H1 (cell line): Measurements from ENCODE around the gene INAFM1. TPM values are rescaled to one million over a fixed set of nuclear protein-coding genes. Genes with fewer than 3 reads are reported as not detected.
A peak's percentile ranks its signal among the peaks of the same experiment; 100 is the strongest.

ENCODE experiments used
- ATF2 ChIP-seq: IDR thresholded peaks from 2 replicates; pipeline ENCODE4 v1.6.1; 2012; ENCODE audit warnings: low read length, inconsistent platforms
- CBX5 ChIP-seq: fragments of 300-800, 300-1000 bp; sonication (generic); IDR thresholded peaks from 2 replicates; pipeline ENCODE4 v1.7.1; 2016; ENCODE audit warnings: antibody characterized with exemption, low read length, low read depth
- CHD7 ChIP-seq: fragments of 300-600 bp; sonication (generic); IDR thresholded peaks from 2 replicates; pipeline ENCODE4 v1.7.1; 2012; ENCODE audit warnings: low read length, moderate library complexity, mild to moderate bottlenecking, inconsistent platforms; ENCODE audit not compliant: insufficient replicate concordance
- CREB1 ChIP-seq: IDR thresholded peaks from 2 replicates; pipeline ENCODE4 v1.6.1; 2012; ENCODE audit warnings: inconsistent platforms
- KDM1A ChIP-seq: fragments of 200-600, 300-600 bp; sonication (generic); IDR thresholded peaks from 2 replicates; pipeline ENCODE4 v1.7.1; 2016; ENCODE audit warnings: mild to moderate bottlenecking, low read length, borderline replicate concordance
- RAD21 ChIP-seq, 2 experiments: IDR thresholded peaks in 1 of 2; conservative IDR thresholded peaks in 1 of 2; 2 replicates each; pipeline ENCODE4 v1.6.1; 2011; ENCODE audit warnings: low read depth in 2 of 2, low read length in 2 of 2, improper control_type of control experiment in 1 of 2, inconsistent platforms in 1 of 2, mild to moderate bottlenecking in 1 of 2, moderate library complexity in 1 of 2
- SIRT6 ChIP-seq: IDR thresholded peaks from one replicate; pipeline ENCODE4 v1.7.1; 2012; ENCODE audit warnings: low read length, inconsistent platforms
- TAF7 ChIP-seq: optimal IDR thresholded peaks from 2 replicates; pipeline ENCODE3; 2011; ENCODE audit warnings: low read depth, mild to moderate bottlenecking, inconsistent platforms, low read length, moderate library complexity, borderline replicate concordance
- polyA plus RNA-seq, 7 experiments: library from polyadenylated mRNA; depleted of rRNA in 3 of 7; stranded (reverse) in 5 of 7; unstranded in 2 of 7; fragments of >200 nt in 5 of 7; fragments of 200-250 nt in 2 of 7; gene quantifications; 1 replicate in 5 of 7; 2 replicates in 1 of 7; 4 replicates in 1 of 7; pipeline versions ENCODE4 v1.2.1 to v1.2.3, GENCODE V29; 2011 to 2013; ENCODE audit warnings: missing spikeins in 2 of 7, mixed read lengths in 2 of 7
- total RNA-seq: library from RNA; stranded (reverse); fragmentation: NEBNext Ultra II Directional; extraction: Animal tissue kit (Norgen Biotek cat#: 25700); gene quantifications from 2 replicates; pipeline ENCODE4 v1.2.1, GENCODE V29; 2021

INAFM1 gene
- total and polyA plus RNA-seq, 2 of the 8 experiments (the other 6 are each of a cell fraction or from before 2014, with no cell fraction given) = 2.6 to 3.4 TPM

GRCh38 chr19:47280183-47280797, 5.6 kb downstream of the INAFM1 start (continued):
- TF ChIP-seq CHD7 = no peak
- no peak for TF ChIP-seq CBX5
- peak; percentile 92; the same call in 1 of the 2 replicates for TF ChIP-seq KDM1A
- 0 out of 2 replicates have a peak, but pooled peaks have one; percentile 32 for TF ChIP-seq ATF2
- TF ChIP-seq SIRT6 = no peak
- TF ChIP-seq RAD21 (IDR thresholded peaks at IDR 0.05 in 1 of 2, conservative IDR thresholded peaks at IDR 0.05 in 1 of 2; ENCODE audit: low read depth in 2 of 2, low read length in 2 of 2) = peak; percentile 30 to 46; a peak in 3 of 4 replicates
- TF ChIP-seq TAF7 = no peak
- TF ChIP-seq CREB1 = no peak; the same call in 1 of the 2 replicates
